Measurements from ENCODE around the gene FAM156B.
A peak's percentile ranks its signal among the peaks of the same experiment; 100 is the strongest.
"Not testable (repeated sequence)": the region's sequence is repeated elsewhere in the genome, so short reads cannot be mapped to it uniquely, and the experiment has no call there.

FAM156B gene

DNA sequence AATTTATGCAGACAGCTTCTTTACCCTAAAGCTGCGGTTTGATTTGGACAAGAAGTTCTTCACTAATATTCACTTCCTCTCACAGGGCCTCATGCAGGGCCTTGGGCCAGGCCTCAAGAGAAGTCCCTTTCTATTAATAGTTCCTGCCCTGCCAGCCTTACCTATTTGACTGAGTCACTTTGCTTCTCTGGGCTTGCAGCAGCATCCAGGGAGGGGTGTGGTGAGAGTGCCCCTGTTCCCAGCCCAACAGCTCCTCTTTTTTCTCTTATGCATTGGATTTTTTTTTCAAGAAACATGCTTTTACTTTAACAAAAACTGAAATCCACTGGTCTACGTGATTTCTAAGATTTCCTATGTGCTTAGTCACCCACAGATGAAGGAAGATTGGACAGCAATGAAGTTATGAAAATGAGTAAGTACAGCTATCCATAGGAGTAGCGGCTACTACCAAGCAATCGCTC is 26.7 kb downstream of the FAM156B start:
- DNase-seq (ENCODE audit: low read depth): peak; percentile 68

DNA sequence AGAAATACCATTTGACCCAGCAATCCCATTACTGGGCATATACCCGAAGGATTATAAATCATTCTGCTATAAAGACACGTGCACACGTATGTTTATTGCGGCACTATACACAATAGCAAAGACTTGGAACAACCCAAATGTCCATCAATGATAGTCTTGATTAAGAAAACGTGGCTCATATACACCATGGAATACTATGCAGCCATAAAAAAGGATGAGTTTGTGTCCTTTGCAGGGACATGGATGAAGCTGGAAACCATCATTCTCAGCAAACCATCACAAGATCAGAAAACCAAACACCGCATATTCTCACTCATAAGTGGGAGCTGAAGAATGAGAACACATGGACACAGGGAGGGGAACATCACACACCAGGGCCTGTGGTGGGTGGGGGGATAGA is 33.1 kb downstream of the FAM156B start:
- DNase-seq (ENCODE audit: low read depth): not testable (repeated sequence)

DNA sequence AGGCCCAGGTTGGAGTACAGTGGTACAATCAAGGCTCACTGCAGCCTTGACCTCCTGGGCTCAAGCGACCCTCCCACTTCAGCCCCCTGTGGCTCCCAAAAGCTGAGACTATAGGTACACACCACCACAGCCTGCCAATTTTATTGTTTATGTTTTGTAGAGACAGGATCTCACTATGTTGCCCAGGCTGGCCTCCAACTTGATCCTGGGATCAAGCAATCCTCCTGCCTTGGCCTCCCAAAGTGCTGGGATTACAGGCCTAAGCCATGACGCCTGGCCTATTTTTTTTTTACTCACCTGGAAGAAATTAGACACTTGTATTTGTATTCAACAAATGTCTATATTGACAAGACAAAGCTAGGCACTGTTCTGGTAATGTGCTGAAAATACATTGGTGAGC is 36.1 kb downstream of the FAM156B start:
- no peak for DNase-seq (ENCODE audit: low read depth)

DNA sequence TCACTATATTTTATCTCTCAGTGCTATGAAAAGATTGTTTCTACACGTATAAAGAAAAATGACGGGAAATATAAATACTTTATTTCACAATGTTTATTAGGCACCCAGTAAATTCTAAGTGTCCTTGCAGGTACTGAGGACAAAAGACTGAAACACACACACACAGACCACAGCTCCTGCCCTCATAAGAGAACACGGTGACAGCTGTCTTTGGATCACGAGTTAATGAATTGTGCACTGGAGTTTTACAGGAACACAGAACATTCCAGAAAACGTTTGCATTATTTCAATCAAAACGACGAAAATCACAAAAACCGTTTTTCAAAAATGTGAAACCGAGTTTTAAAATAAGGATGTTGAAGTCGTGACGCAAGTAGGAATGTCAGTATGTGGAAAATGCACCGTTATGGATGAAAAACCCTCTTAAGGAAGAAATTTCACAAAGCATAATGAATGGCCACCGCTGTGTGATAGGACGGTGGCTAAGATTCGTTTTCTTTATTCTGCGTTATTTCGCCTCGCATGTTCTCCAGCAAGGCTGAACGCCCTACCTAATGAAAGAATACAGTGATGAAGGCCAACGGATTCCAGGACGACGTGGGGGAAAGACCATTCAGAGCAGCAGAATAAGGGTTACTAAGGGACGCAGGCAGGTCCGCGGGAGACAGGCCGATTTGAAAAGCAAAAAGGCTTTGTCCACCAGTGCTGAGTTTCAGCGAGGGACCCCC is 37.0 kb downstream of the FAM156B start:
- no peak for DNase-seq (ENCODE audit: low read depth)

DNA sequence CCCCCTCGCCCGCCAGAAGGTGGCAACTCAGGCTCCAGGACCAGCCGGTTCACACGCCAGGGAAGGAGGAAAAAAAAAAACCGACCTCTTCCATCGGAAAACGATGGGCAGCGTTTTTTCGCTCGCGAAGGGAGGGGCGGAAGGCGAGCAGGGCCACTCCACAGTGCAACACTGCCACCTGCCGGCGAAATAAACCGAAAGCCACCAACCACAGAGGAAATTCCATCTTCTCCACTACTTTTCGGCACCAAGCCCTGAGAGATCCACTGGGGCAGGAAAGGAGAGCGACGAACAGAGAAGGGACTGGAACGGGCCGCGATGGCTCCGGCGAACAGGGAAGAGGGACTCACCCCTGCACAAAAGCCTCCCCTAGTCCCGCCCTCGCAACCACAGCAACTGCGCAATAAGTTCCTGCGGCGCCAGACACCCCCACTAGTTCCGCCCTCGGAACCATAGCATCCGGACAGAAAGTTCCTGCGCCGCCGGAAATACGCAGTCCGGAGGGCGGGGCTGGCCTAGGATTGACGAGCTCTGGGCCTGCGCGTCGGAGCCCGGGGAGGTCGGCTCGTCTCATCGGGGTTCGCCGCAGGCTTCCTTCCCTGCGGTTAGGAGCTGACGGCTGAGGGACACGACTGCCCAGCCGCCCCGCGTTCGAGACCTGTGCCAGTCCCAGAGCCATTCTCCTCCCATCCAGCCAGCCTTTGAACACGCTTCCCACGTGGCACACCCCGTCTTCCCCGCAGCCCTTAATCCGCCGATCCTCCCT is 37.8 kb downstream of the FAM156B start:
- peak; percentile 95 for DNase-seq (ENCODE audit: low read depth)

DNA sequence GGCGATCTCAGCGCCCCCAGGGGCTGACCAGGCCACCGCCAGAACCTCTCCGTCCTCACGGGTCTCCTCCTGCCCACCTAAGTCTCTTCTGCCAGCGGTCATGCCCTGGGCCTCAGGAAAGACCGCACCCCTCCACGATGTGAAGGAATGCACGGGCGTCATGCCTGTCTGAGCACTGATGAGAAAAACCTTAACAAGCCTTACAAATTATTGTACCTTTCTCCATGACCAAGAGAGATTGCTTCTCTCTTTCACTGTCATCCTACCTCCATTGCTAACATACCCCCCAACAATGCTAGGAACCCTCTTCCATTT is 38.3 kb downstream of the FAM156B start:
- not testable (repeated sequence) for DNase-seq (ENCODE audit: low read depth)

DNA sequence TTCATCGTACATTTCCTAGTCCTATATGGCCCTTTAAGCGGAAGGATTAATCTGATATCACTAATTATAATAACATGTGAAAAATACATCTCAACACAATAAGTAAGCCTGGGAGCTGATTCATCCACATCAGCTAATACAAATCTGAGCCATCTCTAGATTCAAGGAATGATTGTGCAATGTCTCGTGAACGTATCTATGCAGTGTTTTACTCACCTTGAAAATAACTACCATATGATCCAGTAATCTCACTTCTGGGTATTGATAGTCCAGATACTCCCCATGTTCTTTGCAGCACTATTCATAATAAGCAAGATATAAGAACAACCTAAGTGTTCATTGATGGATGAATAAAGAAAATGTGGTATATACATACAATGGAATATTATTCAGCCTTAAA is 43.6 kb downstream of the FAM156B start:
- DNase-seq (ENCODE audit: low read depth): not testable (repeated sequence)

DNA sequence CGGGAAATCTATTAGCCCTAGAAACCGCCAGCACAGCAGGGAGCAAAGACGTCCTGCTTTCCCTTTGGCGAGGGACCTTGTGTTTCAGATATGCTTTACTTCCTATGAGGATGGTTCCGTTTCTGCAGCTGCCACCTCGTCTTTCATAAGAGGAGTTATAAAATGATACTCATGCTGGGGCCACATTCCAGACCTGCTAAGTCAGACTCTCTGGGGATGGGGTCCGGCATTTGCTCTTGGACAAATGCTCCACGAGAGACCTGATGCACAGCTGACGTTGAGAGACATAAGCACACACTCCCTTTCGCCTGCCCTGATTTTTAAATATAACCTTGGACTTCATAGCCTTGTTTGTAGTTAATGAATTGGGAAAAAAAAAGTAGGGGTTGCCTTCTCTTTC is 44.6 kb downstream of the FAM156B start:
- DNase-seq (ENCODE audit: low read depth): not testable (repeated sequence)

DNA sequence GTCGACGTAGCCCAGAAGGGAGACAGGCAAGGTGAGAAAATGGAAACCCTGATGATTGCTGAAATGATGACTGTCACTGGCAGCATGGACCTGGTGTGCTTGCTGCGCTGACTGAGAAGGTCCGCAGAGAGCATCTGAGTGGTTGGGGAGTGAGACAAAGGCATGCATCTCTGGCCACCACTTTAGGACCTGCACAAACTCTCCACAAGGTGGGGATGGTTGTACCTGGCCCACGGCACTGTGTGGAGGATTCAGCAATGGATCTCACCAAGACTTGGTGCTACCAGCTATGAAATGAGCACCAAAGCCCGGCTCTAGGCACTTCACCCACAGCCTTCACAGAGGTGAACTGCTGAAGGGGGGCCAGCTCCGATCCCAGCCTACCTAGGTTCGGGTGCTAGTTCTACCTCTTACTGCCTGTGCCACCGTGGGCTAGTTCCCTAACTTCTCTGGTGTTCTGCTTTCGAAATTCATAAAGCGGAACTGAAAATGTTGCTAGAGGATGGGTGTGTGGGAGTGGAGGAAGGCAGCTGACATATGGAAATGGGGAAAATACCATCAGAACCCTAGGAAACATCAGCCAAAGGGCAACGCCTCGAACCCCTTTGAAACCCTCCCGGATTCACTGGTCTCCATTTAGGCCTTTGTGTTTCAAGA is 48.8 kb downstream of the FAM156B start:
- DNase-seq (ENCODE audit: low read depth): not testable (repeated sequence)

DNA sequence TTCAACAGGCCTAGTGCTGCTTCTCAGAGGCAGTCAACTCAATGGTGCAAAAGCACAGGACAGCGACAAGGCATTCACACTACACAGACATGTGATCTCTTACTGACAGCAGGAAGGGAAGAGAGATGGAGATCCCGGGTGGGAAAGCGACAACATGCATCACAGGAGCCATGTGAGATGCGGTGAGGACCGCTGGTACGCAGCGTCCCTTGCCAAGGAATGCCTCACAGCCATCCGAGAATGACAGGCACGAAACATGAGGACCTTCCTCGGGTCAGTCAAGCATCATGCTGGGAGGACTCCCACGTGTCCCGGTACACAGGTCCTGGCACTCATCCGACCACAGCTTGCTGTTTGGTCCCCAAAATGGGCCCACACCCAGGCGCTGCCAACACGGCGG is 50.4 kb downstream of the FAM156B start:
- DNase-seq (ENCODE audit: low read depth): not testable (repeated sequence)

DNA sequence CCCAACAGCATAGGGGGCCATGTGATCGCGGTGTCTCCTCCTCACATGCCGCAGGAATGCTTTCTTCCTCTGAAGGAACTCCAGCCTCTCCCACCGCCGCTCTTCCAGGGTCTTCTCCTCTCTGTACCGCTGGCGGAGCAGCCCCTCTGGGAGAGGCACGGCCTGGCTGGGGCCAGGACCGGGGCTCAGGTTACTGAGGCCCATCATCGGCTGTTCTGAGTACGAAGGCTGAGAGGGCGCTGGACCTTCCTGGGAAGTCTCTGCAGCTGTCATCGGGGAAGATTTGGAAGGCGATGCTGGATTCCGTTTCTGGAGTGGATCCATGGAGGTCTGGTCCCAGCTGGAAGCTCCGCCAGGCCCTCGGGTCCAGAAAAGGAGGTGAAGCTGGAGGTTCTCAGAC is 51.1 kb downstream of the FAM156B start:
- DNase-seq (ENCODE audit: low read depth): not testable (repeated sequence)

DNA sequence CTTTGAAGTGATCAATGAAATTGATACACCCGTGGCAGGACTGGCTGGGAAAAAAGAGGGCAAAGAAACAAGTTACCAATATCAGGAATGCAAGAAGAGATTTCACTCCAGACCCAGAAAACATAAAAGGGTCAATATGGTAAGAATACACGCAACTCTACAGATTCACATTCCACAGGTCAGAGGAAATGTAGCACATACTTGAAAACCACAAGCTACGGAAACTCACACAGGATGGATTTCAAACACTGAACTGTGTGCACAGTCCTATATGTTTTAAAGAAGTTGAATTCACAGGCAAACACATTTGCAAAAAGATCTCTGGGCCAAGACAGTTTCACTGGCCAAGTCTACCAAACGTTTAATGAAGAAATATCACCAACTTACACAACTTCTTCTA is 52.2 kb downstream of the FAM156B start:
- DNase-seq (ENCODE audit: low read depth): not testable (repeated sequence)

DNA sequence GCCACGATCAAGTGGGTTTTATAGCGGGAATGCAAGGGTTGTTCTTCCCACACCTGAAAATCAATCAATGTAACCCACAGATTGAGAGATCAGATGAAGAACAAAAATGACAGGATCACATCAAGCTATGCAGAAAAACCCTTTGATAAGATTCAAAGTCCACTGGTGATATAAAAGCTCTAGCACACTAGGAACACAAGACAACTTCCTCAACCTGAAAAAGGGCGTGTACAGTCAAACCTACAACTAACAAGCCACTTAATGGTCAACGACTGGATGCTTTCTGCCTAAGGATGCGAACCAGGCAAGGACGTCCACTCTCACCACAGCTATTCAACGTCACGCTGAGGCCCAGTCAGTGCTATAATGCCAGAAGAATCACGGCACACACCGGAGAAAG is 52.8 kb downstream of the FAM156B start:
- DNase-seq (ENCODE audit: low read depth): not testable (repeated sequence)

Data from EH (cell line).